Prostate gland (tissue), 2 donors: ENCODE data around the gene MBIP.

Experiments
- CTCF ChIP-seq, 4 experiments: fragments of 200-600 bp in 2 of 4; fragments of 450-650 bp in 2 of 4; sonication (generic) in 2 of 4; IDR thresholded peaks; 1 replicate in 3 of 4; 2 replicates in 1 of 4; pipeline ENCODE4 v1.5.1; 2016 to 2019; ENCODE audit warnings: antibody characterized with exemption in 4 of 4, mild to moderate bottlenecking in 2 of 4, moderate library complexity in 2 of 4
- POLR2A ChIP-seq: fragments of 450-650 bp; IDR thresholded peaks from one replicate; pipeline ENCODE4 v1.6.1; 2016; ENCODE audit warnings: antibody characterized with exemption, mild to moderate bottlenecking

- TF ChIP-seq CTCF (IDR thresholded peaks at IDR 0.05), result no peak
- TF ChIP-seq POLR2A, result no peak
Measured at GRCh38 chr14:36339816-36340215, 19.4 kb upstream of the MBIP start.
